Endothelial cell of umbilical vein (primary cell): ENCODE data around the gene EPYC. TPM values are rescaled to one million over a fixed set of nuclear protein-coding genes. Genes with fewer than 3 reads are reported as not detected.

Source experiments
- BruUV-seq: library from RNA; stranded (reverse); fragments of 400-500 nt; replicated peaks from 2 replicates; lab custom pipeline; 2021; lab: Mats Ljungman, UMichigan
- CTCF ChIA-PET: fragments of 300-600, 350-600 bp; sonication (Branson Sonifier 250); formaldehyde crosslinking; loops from one replicate; lab custom pipeline; 2021; ENCODE audit warnings: antibody characterized with exemption, inconsistent platforms; lab: Charles Lee
- POLR2A ChIA-PET: fragments of 300-600, 350-600 bp; sonication (Branson Sonifier 250); formaldehyde crosslinking; loops from one replicate; lab custom pipeline; 2021; ENCODE audit warnings: antibody characterized with exemption, inconsistent platforms; lab: Charles Lee
- DNase-seq: peaks from one replicate; pipeline ENCODE4 v3.0.0-alpha.2; 2011; ENCODE audit warnings: low read depth, low spot score
- FAIRE-seq: peaks from 2 replicates; lab custom pipeline; 2011; peaks lifted over from hg19 to GRCh38; lab: Jason Lieb, UNC
- H2AFZ ChIP-seq: 2 replicates; pipeline ENCODE4 v1.6.0; 2012; ENCODE audit warnings: low read depth, low read length, control low read depth, inconsistent platforms
- H3K27ac ChIP-seq: 2 replicates; pipeline ENCODE4 v1.5.1; 2011; ENCODE audit warnings: low read depth, mild to moderate bottlenecking, control low read depth, low read length, moderate library complexity; ENCODE audit not compliant: insufficient read depth
- H3K27me3 ChIP-seq, 2 experiments: 2 replicates each; pipeline versions ENCODE4 v1.6.0 to v1.6.1; 2011; ENCODE audit warnings: low read length in 2 of 2, mixed read lengths in 1 of 2; ENCODE audit not compliant: control insufficient read depth in 2 of 2, insufficient read depth in 2 of 2
- H3K36me3 ChIP-seq, 2 experiments: 2 replicates in 1 of 2; 3 replicates in 1 of 2; pipeline ENCODE4 v1.5.1; 2011; ENCODE audit warnings: low read length in 2 of 2, mild to moderate bottlenecking in 1 of 2, moderate library complexity in 1 of 2; ENCODE audit not compliant: control insufficient read depth in 2 of 2, insufficient read depth in 2 of 2; ENCODE audit errors: extremely low read depth in 1 of 2
- H3K4me1 ChIP-seq: 3 replicates; pipeline ENCODE4 v1.5.1; 2011; ENCODE audit warnings: mild to moderate bottlenecking, low read length; ENCODE audit not compliant: control insufficient read depth, insufficient read depth; ENCODE audit errors: extremely low read depth
- H3K4me2 ChIP-seq: 2 replicates; pipeline ENCODE4 v1.6.1; 2011; ENCODE audit warnings: low read length, control low read depth, mixed read lengths; ENCODE audit not compliant: insufficient read depth
- H3K4me3 ChIP-seq, 3 experiments: fragments of 200-600 bp in 1 of 3; sonication (generic), shearing (Covaris generic) in 1 of 3; replicated peaks in 1 of 3; 2 replicates each; pipeline ENCODE4 v1.5.1; 2011 to 2016; ENCODE audit warnings: control low read depth in 3 of 3, low read length in 3 of 3, mild to moderate bottlenecking in 2 of 3, inconsistent platforms in 1 of 3, low read depth in 1 of 3, moderate library complexity in 1 of 3; ENCODE audit not compliant: insufficient read depth in 1 of 3
- H3K79me2 ChIP-seq: 2 replicates; pipeline ENCODE4 v1.6.0; 2012; ENCODE audit warnings: low read length, inconsistent platforms; ENCODE audit not compliant: control insufficient read depth, insufficient read depth
- H3K9ac ChIP-seq: replicated peaks from 2 replicates; pipeline ENCODE3; 2011; ENCODE audit warnings: low read length, control low read depth; ENCODE audit not compliant: insufficient read depth; ENCODE audit errors: extremely low read depth
- H3K9me1 ChIP-seq: replicated peaks from 3 replicates; pipeline ENCODE4 v1.6.0; 2011; ENCODE audit warnings: mild to moderate bottlenecking, low read length; ENCODE audit not compliant: control insufficient read depth, insufficient read depth; ENCODE audit errors: extremely low read depth
- H3K9me3 ChIP-seq: replicated peaks from 2 replicates; pipeline ENCODE4 v1.5.1; 2012; ENCODE audit warnings: low read length, inconsistent platforms; ENCODE audit not compliant: control insufficient read depth, insufficient read depth
- H4K20me1 ChIP-seq: replicated peaks from 2 replicates; pipeline ENCODE3; 2011; ENCODE audit warnings: mild to moderate bottlenecking, low read length; ENCODE audit not compliant: control insufficient read depth, insufficient read depth; ENCODE audit errors: extremely low read depth
- EZH2 ChIP-seq: IDR thresholded peaks from 2 replicates; pipeline ENCODE4 v1.6.1; 2012; ENCODE audit warnings: borderline replicate concordance, low read depth, mild to moderate bottlenecking, moderate library complexity, low read length, inconsistent platforms; ENCODE audit not compliant: severe bottlenecking
- FOS ChIP-seq: IDR thresholded peaks from 2 replicates; pipeline ENCODE4 v1.6.1; 2011; ENCODE audit warnings: mild to moderate bottlenecking, low read length, moderate library complexity, borderline replicate concordance; ENCODE audit not compliant: insufficient read depth
- GATA2 ChIP-seq: IDR thresholded peaks from 2 replicates; pipeline ENCODE4 v1.7.0; 2011; ENCODE audit warnings: low read depth, mild to moderate bottlenecking, moderate library complexity, mixed read lengths, low read length; ENCODE audit not compliant: insufficient read length, insufficient read depth
- JUN ChIP-seq: IDR thresholded peaks from 2 replicates; pipeline ENCODE4 v1.6.1; 2011; ENCODE audit warnings: borderline replicate concordance, low read depth; ENCODE audit not compliant: insufficient read length, insufficient read depth
- MYC ChIP-seq: IDR thresholded peaks from one replicate; pipeline ENCODE4 v1.6.1; 2011; ENCODE audit warnings: mild to moderate bottlenecking, low read depth, low read length
- POLR2A ChIP-seq: IDR thresholded peaks from 2 replicates; pipeline ENCODE4 v1.6.1; 2012; ENCODE audit warnings: low read depth, mild to moderate bottlenecking, control low read depth, low read length
- POLR2AphosphoS5 ChIP-seq: IDR thresholded peaks from 2 replicates; pipeline ENCODE4 v1.6.1; 2012; ENCODE audit warnings: low read depth, mild to moderate bottlenecking, control low read depth, low read length, moderate library complexity; ENCODE audit not compliant: insufficient read depth
- dilution Hi-C: fragments of 300-500 bp; cut with MboI; formaldehyde crosslinking; loops from one replicate; pipeline ENCODE4 v1.15.0; 2019; ENCODE audit warnings: low sequenced_read_pairs; ENCODE audit not compliant: extremely low pct_ligation_motif_present
- intact Hi-C: fragments of 100-400 bp; cut with micrococcal nuclease; formaldehyde crosslinking; loops from one replicate; pipeline ENCODE4 v1.10.0; 2022
- polyA plus RNA-seq, 4 experiments: library from polyadenylated mRNA; depleted of rRNA in 3 of 4; stranded (reverse) in 3 of 4; unstranded in 1 of 4; fragments of >200 nt; gene quantifications; 2 replicates each; pipeline versions ENCODE4 v1.2.1 to v1.2.3, GENCODE V29; 2011 to 2012; ENCODE audit warnings: missing spikeins in 1 of 4
- total RNA-seq: library from RNA; stranded (reverse); gene quantifications from 2 replicates; pipeline ENCODE4 v1.2.3, GENCODE V29; 2021
- TF ChIP-seq, protein P1 (sequence below), 2 donors: IDR thresholded peaks; 1 replicate in 1 of 2; 2 replicates in 1 of 2; pipeline ENCODE4 v1.5.1; 2011; ENCODE audit warnings: low read length in 2 of 2, mild to moderate bottlenecking in 2 of 2, moderate library complexity in 2 of 2, control low read depth in 1 of 2, inconsistent platforms in 1 of 2, low read depth in 1 of 2; ENCODE audit not compliant: insufficient read depth in 1 of 2; ENCODE audit errors: extremely low read depth in 1 of 2
- TF ChIP-seq, protein P2 (sequence below): IDR thresholded peaks from 2 replicates; pipeline ENCODE4 v1.6.1; 2011; ENCODE audit not compliant: insufficient read depth, insufficient read length

Gene EPYC
- total and polyA plus RNA-seq, 2 donors (not counting 3 experiments of a cell fraction or from before 2014, with no cell fraction given): not detected

DNA sequence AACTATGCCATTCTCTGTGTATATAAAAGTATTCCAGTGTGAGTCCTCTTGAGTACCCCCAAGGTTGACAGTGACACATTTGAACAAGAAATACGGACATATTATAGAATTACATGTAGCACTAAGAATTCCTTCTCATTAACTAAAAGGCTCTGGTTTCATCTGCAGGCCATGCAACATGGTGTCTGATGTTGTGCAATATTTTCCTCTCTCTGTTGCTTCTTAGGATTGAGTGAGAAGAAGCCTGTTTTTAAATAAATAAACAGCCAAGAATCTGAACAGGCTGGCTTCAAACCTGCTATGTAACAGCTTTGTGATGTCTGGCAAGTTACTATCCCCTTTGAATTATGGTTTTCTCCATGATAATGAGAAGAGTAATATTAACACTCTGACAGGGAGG lies 27.5 kb downstream of the EPYC start:
- H3K79me2 ChIP-seq: no peaks in the 10 kb centered on the region
- H3K4me3 ChIP-seq: no peak overlapping the region
- intact Hi-C loops: no loop called here
- no peaks in the 10 kb centered on the region for H3K9me3 ChIP-seq
- ChIA-PET CTCF (interaction anchor here (2.0 to 4.6 kb wide), 3 partner anchors 9 to 379 kb away, joined by 6 to 87 read pairs (median 56); no protein-coding TSS in a partner anchor), POLR2A (no interaction called here)
- no peaks in the 10 kb centered on the region for H3K9me1 ChIP-seq
- H3K27me3 ChIP-seq: no peaks in the 10 kb centered on the region
- no peaks in the 10 kb centered on the region for H4K20me1 ChIP-seq
- no TSS peak for BruUV-seq
- H3K27ac ChIP-seq: no peak overlapping the region
- no peak for DNase-seq
- H2AFZ ChIP-seq: no peak overlapping the region
- dilution Hi-C loops: no loop called here
- no peak for FAIRE-seq
- no peak for TF ChIP-seq GATA2
- no peak for TF ChIP-seq FOS
- TF ChIP-seq JUN: no peak
- no peak for TF ChIP-seq MYC
- no peak for TF ChIP-seq EZH2
- no peak for TF ChIP-seq POLR2AphosphoS5
- H3K36me3 ChIP-seq: no peaks in the 10 kb centered on the region
- H3K9ac ChIP-seq: no peak overlapping the region
- H3K4me1 ChIP-seq: no peaks in the 10 kb centered on the region
- no peak overlapping the region for H3K4me2 ChIP-seq

DNA sequence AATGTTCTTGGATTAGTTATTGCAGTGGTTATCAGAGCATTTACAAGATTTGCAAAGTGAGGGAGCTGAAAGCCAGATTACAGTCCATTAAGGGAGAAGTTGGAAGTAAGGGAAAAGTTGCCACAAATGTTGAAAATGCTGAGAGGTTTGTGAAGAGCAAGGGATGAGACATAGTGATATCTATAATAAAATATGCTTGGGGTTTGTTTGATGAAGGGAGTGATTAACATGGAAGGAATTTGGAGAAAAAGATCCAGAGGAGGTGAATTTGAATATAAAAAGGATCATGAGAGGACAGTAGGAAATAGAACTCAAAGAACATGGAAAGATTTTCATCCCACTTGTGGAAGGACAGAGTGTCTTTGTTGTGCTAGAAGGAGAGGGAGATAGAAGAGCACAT lies 30.5 kb downstream of the EPYC start:
- FAIRE-seq (no peak), DNase-seq (no peak)
- Histone ChIP-seq H3K4me3 (no peak overlapping the region), H3K27me3 (no peaks in the 10 kb centered on the region), H3K4me2 (no peak overlapping the region), H2AFZ (no peak overlapping the region), H3K36me3 (no peaks in the 10 kb centered on the region), H4K20me1 (no peaks in the 10 kb centered on the region), H3K9ac (no peak overlapping the region), H3K79me2 (no peaks in the 10 kb centered on the region), H3K9me1 (no peaks in the 10 kb centered on the region), H3K9me3 (no peaks in the 10 kb centered on the region), H3K27ac (no peak overlapping the region), H3K4me1 (peaks cover 11% of the 10 kb centered on the region)
- dilution Hi-C loops: no loop called here
- intact Hi-C loops: no loop called here
- POLR2A ChIA-PET: no interaction called here
- CTCF ChIA-PET: interaction anchor here (1.5 to 1.9 kb wide), 4 partner anchors 29 to 381 kb away, joined by 5 to 7 read pairs (median 6); no protein-coding TSS in a partner anchor
- no peak for TF ChIP-seq FOS
- TF ChIP-seq, protein P1, sequence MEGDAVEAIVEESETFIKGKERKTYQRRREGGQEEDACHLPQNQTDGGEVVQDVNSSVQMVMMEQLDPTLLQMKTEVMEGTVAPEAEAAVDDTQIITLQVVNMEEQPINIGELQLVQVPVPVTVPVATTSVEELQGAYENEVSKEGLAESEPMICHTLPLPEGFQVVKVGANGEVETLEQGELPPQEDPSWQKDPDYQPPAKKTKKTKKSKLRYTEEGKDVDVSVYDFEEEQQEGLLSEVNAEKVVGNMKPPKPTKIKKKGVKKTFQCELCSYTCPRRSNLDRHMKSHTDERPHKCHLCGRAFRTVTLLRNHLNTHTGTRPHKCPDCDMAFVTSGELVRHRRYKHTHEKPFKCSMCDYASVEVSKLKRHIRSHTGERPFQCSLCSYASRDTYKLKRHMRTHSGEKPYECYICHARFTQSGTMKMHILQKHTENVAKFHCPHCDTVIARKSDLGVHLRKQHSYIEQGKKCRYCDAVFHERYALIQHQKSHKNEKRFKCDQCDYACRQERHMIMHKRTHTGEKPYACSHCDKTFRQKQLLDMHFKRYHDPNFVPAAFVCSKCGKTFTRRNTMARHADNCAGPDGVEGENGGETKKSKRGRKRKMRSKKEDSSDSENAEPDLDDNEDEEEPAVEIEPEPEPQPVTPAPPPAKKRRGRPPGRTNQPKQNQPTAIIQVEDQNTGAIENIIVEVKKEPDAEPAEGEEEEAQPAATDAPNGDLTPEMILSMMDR (IDR thresholded peaks at IDR 0.05; ENCODE audit: extremely low read depth in 1 of 2, insufficient read depth in 1 of 2, low read depth in 1 of 2, low read length in 2 of 2): no peak
- TF ChIP-seq EZH2: no peak
- TF ChIP-seq, protein P2, sequence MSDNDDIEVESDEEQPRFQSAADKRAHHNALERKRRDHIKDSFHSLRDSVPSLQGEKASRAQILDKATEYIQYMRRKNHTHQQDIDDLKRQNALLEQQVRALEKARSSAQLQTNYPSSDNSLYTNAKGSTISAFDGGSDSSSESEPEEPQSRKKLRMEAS: no peak
- TF ChIP-seq POLR2A: no peak
- no TSS peak for BruUV-seq
